ENCODE results near the gene KRT82.
"Not testable (repeated sequence)": the region's sequence is repeated elsewhere in the genome, so short reads cannot be mapped to it uniquely, and the experiment has no call there.

The KRT82 gene

GRCh38 chr12:52405922-52406385 lies at the start of gene KRT82:
KRT82 (minus strand) TSS chr12:52406335; CDS start chr12:52406277, 58 bp downstream.
- H3K27me3 ChIP-seq (ENCODE audit: control insufficient read depth in 5 of 5, insufficient read depth in 4 of 5, low read length in 5 of 5): peaks cover 0 to 5% (median 0%) of the 10 kb centered on the region in 5 donors
- H3K9ac ChIP-seq (ENCODE audit: low read length in 5 of 5): no peak within 1 kb of the TSS
- H3K27ac ChIP-seq (ENCODE audit: low read depth, low read length): no peak within 1 kb of the TSS
- H3K36me3 ChIP-seq (ENCODE audit: control insufficient read depth in 5 of 5, insufficient read depth in 5 of 5, low read length in 5 of 5): no peaks in the 10 kb centered on the region
- no peak within 1 kb of the TSS for H3K4me3 ChIP-seq (ENCODE audit: low read depth in 1 of 5, low read length in 5 of 5)
- no peaks in the 10 kb centered on the region for H3K9me3 ChIP-seq (ENCODE audit: control insufficient read depth in 5 of 5, low read length in 5 of 5)
- no peaks in the 10 kb centered on the region for H3K4me1 ChIP-seq (ENCODE audit: control insufficient read depth in 5 of 5, insufficient read depth in 5 of 5, low read length in 5 of 5)

DNA sequence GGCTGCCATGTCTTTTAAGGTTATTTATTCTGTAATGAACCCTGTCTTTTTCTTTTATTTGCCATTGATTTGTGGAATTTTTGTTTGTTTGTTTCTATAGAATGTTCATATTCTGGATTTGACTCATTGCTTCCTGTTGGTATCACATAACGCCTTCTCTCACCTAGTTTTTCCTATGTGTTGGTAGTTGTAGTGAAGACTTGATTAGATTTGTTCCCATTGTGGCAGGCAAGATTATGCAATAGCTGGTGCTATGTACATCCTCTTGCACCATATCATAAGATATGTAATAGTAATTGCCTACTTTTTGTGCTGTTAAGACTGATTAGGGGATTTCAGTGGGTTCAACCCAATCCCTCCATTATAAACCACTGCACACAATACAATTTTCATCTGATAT lies 49.7 kb upstream of the KRT82 start:
- no peaks in the 10 kb centered on the region for H3K36me3 ChIP-seq (ENCODE audit: control insufficient read depth in 5 of 5, insufficient read depth in 5 of 5, low read length in 5 of 5)
- no peak overlapping the region for H3K9ac ChIP-seq (ENCODE audit: low read length in 5 of 5)
- H3K4me1 ChIP-seq (ENCODE audit: control insufficient read depth in 5 of 5, insufficient read depth in 5 of 5, low read length in 5 of 5): no peaks in the 10 kb centered on the region
- H3K4me3 ChIP-seq (ENCODE audit: low read depth in 1 of 5, low read length in 5 of 5): no peak overlapping the region
- H3K27me3 ChIP-seq (ENCODE audit: control insufficient read depth in 5 of 5, insufficient read depth in 4 of 5, low read length in 5 of 5): no peaks in the 10 kb centered on the region
- H3K27ac ChIP-seq (ENCODE audit: low read depth, low read length): no peak overlapping the region
- no peaks in the 10 kb centered on the region for H3K9me3 ChIP-seq (ENCODE audit: control insufficient read depth in 5 of 5, low read length in 5 of 5)

DNA sequence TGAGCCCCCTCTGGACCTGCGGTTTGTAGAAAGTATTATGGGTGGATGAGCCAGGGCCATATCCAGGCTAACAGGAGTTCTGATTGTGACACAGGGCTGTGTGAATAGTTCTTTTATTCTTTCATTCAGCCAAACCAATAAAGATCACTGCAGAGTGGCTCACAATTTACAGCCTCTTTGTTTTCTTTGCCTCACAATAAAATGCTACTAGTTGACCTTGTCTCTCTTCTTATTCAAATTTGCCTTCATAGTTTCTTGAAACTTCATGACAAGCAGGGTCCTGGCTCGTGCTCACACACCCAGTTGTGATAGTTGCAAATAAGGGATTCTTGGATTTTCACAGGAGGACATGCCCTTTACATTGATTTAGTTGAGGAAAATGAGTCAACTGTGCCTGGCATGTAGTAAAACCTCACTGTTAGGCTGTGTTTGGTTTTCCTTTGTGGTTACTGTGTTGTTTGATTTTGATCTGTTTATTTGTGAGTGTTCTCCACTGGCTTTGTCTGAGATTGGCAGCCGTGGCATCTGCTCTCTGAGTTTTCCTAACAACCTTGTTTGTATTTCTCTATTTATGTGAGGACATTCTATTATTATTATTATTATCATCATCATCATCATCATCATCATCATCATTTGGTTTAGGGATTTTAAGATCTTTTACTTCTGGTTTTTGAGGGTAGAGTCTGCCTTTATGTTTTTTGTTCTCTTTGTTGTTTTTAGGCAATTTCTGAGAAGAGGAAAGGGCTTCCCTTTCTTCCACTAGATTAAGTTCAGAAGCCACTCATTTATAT lies 48.5 kb upstream of the KRT82 start:
- H3K4me1 ChIP-seq (ENCODE audit: control insufficient read depth in 5 of 5, insufficient read depth in 5 of 5, low read length in 5 of 5): no peaks in the 10 kb centered on the region
- H3K9ac ChIP-seq (ENCODE audit: low read length in 5 of 5): no peak overlapping the region
- H3K9me3 ChIP-seq (ENCODE audit: control insufficient read depth in 5 of 5, low read length in 5 of 5): no peaks in the 10 kb centered on the region
- no peaks in the 10 kb centered on the region for H3K36me3 ChIP-seq (ENCODE audit: control insufficient read depth in 5 of 5, insufficient read depth in 5 of 5, low read length in 5 of 5)
- no peaks in the 10 kb centered on the region for H3K27me3 ChIP-seq (ENCODE audit: control insufficient read depth in 5 of 5, insufficient read depth in 4 of 5, low read length in 5 of 5)
- H3K27ac ChIP-seq (ENCODE audit: low read depth, low read length): no peak overlapping the region
- no peak overlapping the region for H3K4me3 ChIP-seq (ENCODE audit: low read depth in 1 of 5, low read length in 5 of 5)

DNA sequence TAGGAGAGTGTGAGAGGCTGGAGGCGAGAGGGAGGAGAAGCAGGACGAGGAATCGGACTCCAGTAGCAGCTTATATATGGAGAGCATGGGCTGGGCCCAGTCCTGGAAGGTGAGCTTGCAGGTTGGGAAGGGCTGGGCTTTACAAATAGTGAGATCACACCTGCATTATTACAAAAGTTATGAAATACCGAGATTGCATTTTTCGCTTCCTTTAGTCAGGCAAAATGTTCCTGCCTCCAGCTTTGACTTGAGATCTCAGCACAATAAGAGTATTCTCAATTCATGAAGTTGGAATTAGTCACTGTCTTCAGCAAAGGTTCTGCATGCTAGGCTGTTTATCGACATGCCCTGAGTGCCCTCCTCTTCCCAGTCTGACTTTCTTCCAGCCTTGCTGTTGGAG lies 46.0 kb upstream of the KRT82 start, which contains the start of gene KRT6B:
Gene KRT6B (minus strand): TSS at position 46 of the 400 bp plus-strand sequence. CDS start 68 bp downstream, outside the sequence.
- Histone ChIP-seq H3K9ac (ENCODE audit: low read length in 5 of 5) (no peak within 1 kb of the TSS), H3K27ac (ENCODE audit: low read depth, low read length) (no peak within 1 kb of the TSS), H3K4me1 (ENCODE audit: control insufficient read depth in 5 of 5, insufficient read depth in 5 of 5, low read length in 5 of 5) (no peaks in the 10 kb centered on the region), H3K27me3 (ENCODE audit: control insufficient read depth in 5 of 5, insufficient read depth in 4 of 5, low read length in 5 of 5) (no peaks in the 10 kb centered on the region), H3K36me3 (ENCODE audit: control insufficient read depth in 5 of 5, insufficient read depth in 5 of 5, low read length in 5 of 5) (no peaks in the 10 kb centered on the region), H3K4me3 (ENCODE audit: low read depth in 1 of 5, low read length in 5 of 5) (no peak within 1 kb of the TSS), H3K9me3 (ENCODE audit: control insufficient read depth in 5 of 5, low read length in 5 of 5) (no peaks in the 10 kb centered on the region)

- H3K27ac ChIP-seq (ENCODE audit: low read depth, low read length): no peak overlapping the region
- H3K36me3 ChIP-seq (ENCODE audit: control insufficient read depth in 5 of 5, insufficient read depth in 5 of 5, low read length in 5 of 5): no peaks in the 10 kb centered on the region
- no peak overlapping the region for H3K4me3 ChIP-seq (ENCODE audit: low read depth in 1 of 5, low read length in 5 of 5)
- H3K9me3 ChIP-seq (ENCODE audit: control insufficient read depth in 5 of 5, low read length in 5 of 5): no peaks in the 10 kb centered on the region
- H3K9ac ChIP-seq (ENCODE audit: low read length in 5 of 5): no peak overlapping the region
- H3K27me3 ChIP-seq (ENCODE audit: control insufficient read depth in 5 of 5, insufficient read depth in 4 of 5, low read length in 5 of 5): no peaks in the 10 kb centered on the region
- peaks cover 0 to 3% (median 0%) of the 10 kb centered on the region in 5 donors for H3K4me1 ChIP-seq (ENCODE audit: control insufficient read depth in 5 of 5, insufficient read depth in 5 of 5, low read length in 5 of 5)
Measured at GRCh38 chr12:52448228-52448627, 42.1 kb upstream of the KRT82 start.

GRCh38 chr12:52447196-52447595 lies 41.1 kb upstream of the KRT82 start:
- not testable (repeated sequence) for H3K27ac ChIP-seq (ENCODE audit: low read depth, low read length); H3K36me3 ChIP-seq (ENCODE audit: control insufficient read depth in 5 of 5, insufficient read depth in 5 of 5, low read length in 5 of 5); H3K4me3 ChIP-seq (ENCODE audit: low read depth in 1 of 5, low read length in 5 of 5); H3K9me3 ChIP-seq (ENCODE audit: control insufficient read depth in 5 of 5, low read length in 5 of 5); H3K9ac ChIP-seq (ENCODE audit: low read length in 5 of 5); H3K27me3 ChIP-seq (ENCODE audit: control insufficient read depth in 5 of 5, insufficient read depth in 4 of 5, low read length in 5 of 5)
- peaks cover 0 to 12% (median 9%) of the 10 kb centered on the region in 5 donors for H3K4me1 ChIP-seq (ENCODE audit: control insufficient read depth in 5 of 5, insufficient read depth in 5 of 5, low read length in 5 of 5)

DNA sequence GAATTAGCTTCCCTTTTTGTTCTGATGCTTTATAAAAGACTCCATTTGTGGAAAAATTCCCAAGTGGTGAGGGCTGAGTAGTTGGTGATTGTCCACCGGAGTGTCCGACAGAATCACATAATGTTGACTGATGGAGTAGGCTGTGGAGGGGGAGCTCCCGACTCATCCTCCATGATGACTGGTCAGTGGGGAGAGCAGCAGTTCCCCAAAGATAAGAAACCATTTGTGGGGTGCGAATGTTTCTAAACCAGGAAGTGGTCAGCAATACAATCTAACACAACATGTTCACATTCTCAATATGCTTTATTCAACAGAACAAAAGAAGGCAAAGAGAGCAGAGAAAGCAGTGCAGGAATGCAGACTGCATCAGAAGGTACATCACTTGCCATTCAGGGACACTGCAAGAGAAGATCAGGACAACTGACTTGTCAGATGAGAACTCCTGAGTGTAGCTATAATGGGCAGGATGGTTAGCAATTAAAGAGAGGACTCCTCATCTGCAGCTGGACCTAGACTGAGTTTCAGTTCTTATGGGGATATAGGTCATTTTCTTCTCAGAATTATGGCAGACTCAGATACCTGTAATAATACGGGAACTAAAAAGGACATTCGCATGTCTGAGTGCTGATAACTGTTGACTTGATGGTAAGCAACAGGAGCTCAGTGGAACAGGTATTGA lies 40.4 kb upstream of the KRT82 start:
- Histone ChIP-seq H3K9me3 (ENCODE audit: control insufficient read depth in 5 of 5, low read length in 5 of 5) (no peaks in the 10 kb centered on the region), H3K36me3 (ENCODE audit: control insufficient read depth in 5 of 5, insufficient read depth in 5 of 5, low read length in 5 of 5) (no peaks in the 10 kb centered on the region), H3K4me3 (ENCODE audit: low read depth in 1 of 5, low read length in 5 of 5) (no peak overlapping the region), H3K9ac (ENCODE audit: low read length in 5 of 5) (no peak overlapping the region), H3K27me3 (ENCODE audit: control insufficient read depth in 5 of 5, insufficient read depth in 4 of 5, low read length in 5 of 5) (no peaks in the 10 kb centered on the region), H3K4me1 (ENCODE audit: control insufficient read depth in 5 of 5, insufficient read depth in 5 of 5, low read length in 5 of 5) (peaks cover 0 to 15% (median 12%) of the 10 kb centered on the region in 5 donors), H3K27ac (ENCODE audit: low read depth, low read length) (no peak overlapping the region)

DNA sequence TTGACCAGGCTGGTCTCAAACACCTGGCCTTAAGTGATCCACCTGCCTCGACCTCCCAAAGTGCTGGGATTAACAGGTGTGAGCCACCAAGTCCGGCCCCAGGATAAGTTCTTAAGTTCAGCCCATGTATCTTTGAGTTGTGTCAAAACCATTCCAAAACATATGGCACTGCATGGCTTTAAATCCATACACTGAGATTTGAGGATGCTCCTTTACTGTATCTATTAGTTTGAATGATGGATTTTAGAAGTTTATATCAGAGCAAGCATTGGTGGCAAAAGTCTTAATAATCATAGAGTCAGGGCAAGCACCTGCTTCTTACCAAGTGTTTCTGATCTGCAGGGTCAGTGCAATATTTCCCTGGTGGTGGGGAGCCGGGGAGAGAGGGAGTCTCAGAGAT lies 39.7 kb upstream of the KRT82 start:
- H3K9me3 ChIP-seq (ENCODE audit: control insufficient read depth in 5 of 5, low read length in 5 of 5): no peaks in the 10 kb centered on the region
- no peak overlapping the region for H3K9ac ChIP-seq (ENCODE audit: low read length in 5 of 5)
- peaks cover 0 to 15% (median 12%) of the 10 kb centered on the region in 5 donors for H3K4me1 ChIP-seq (ENCODE audit: control insufficient read depth in 5 of 5, insufficient read depth in 5 of 5, low read length in 5 of 5)
- H3K36me3 ChIP-seq (ENCODE audit: control insufficient read depth in 5 of 5, insufficient read depth in 5 of 5, low read length in 5 of 5): no peaks in the 10 kb centered on the region
- no peak overlapping the region for H3K4me3 ChIP-seq (ENCODE audit: low read depth in 1 of 5, low read length in 5 of 5)
- no peak overlapping the region for H3K27ac ChIP-seq (ENCODE audit: low read depth, low read length)
- H3K27me3 ChIP-seq (ENCODE audit: control insufficient read depth in 5 of 5, insufficient read depth in 4 of 5, low read length in 5 of 5): peaks cover 0 to 1% (median 0%) of the 10 kb centered on the region in 5 donors

DNA sequence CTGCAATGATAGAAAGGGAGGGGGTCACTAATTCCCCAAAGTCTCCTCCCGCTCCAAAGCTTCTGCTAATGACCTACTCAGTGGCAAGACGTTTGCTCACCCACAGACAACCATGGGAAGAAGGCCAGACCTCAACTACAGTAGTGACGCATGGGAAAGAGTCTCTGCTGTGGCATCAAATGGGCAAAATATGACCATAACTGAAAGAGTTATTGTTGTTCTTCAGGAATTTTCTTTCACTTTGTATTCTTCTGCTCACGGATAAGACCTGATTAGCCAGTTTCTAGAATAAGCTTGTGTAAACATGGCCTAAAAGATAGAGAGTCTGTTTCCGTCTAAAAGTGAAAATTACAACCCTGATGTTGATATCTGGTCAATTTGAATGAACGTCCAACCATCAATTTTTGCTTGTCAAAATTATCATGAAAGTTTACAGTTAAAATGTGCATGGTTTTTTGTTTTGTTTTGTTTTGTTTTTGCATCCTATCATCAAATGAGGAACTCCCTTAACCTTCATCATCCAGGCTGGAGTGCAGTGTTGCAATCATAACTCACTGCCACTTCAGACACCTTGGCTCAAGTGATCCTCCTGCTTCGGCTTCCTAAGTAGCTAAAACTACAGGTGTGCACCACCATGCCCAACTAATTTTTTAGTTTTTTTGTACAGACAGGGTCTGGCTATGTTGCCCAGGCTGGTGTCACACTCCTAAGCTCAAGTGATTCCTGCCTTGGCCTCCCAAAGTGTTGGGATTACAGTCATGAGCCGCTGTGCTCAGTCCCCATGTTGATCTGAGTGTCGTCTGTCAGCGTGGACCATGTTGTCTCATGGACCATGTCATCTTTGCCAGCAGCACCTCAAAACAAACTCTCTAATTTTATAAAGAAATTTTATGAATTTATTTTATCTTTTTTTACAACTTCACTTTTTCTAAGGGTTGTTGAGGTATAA lies 38.8 kb upstream of the KRT82 start:
- no peak overlapping the region for H3K9ac ChIP-seq (ENCODE audit: low read length in 5 of 5)
- H3K9me3 ChIP-seq (ENCODE audit: control insufficient read depth in 5 of 5, low read length in 5 of 5): no peaks in the 10 kb centered on the region
- H3K27ac ChIP-seq (ENCODE audit: low read depth, low read length): no peak overlapping the region
- H3K4me3 ChIP-seq (ENCODE audit: low read depth in 1 of 5, low read length in 5 of 5): no peak overlapping the region
- peaks cover 0 to 2% (median 0%) of the 10 kb centered on the region in 5 donors for H3K27me3 ChIP-seq (ENCODE audit: control insufficient read depth in 5 of 5, insufficient read depth in 4 of 5, low read length in 5 of 5)
- peaks cover 0 to 15% (median 12%) of the 10 kb centered on the region in 5 donors for H3K4me1 ChIP-seq (ENCODE audit: control insufficient read depth in 5 of 5, insufficient read depth in 5 of 5, low read length in 5 of 5)
- no peaks in the 10 kb centered on the region for H3K36me3 ChIP-seq (ENCODE audit: control insufficient read depth in 5 of 5, insufficient read depth in 5 of 5, low read length in 5 of 5)

All from subcutaneous abdominal adipose tissue (tissue), 5 donors.